ENCODE data around the gene ZNF674. TPM values are rescaled to one million over a fixed set of nuclear protein-coding genes. Genes with fewer than 3 reads are reported as not detected.

ZNF674 gene
- total and polyA plus RNA-seq, 10 of the 15 experiments (the other 5 are each of a cell fraction or from before 2014, with no cell fraction given) = 1.0 to 3.7 (median 1.8) TPM

GRCh38 chrX:46574774-46575381 is 29.7 kb upstream of the ZNF674 start (continued):
- peak; percentile 78 for TF ChIP-seq ZNF687 (IDR thresholded peaks at IDR 0.05)
- TF ChIP-seq TCF12 (IDR thresholded peaks at IDR 0.05; ENCODE audit: low read depth, low read length) = 0 out of 2 replicates have a peak, but pooled peaks have one; percentile 13

- Histone ChIP-seq H3K4me2 (ENCODE audit: control insufficient read depth, insufficient read depth) (peak overlapping the region; percentile 75), H3K4me1 (ENCODE audit: control insufficient read depth, insufficient read depth, low read length) (peaks cover 22% of the 10 kb centered on the region), H3K4me3 (peak overlapping the region; percentile 69), H3K36me3 (ENCODE audit: control insufficient read depth in 2 of 2, insufficient read depth in 2 of 2, low read length in 1 of 2) (no peaks in the 10 kb centered on the region), H3K9ac (ENCODE audit: control insufficient read depth, insufficient read depth, low read length) (peak overlapping the region; percentile 54), H3K79me2 (ENCODE audit: control insufficient read depth, insufficient read depth, low read length) (peaks cover 38% of the 10 kb centered on the region), H2AFZ (ENCODE audit: control insufficient read depth, low read depth, low read length) (peak overlapping the region; percentile 68), H3K27ac (ENCODE audit: control insufficient read depth, insufficient read depth) (peak overlapping the region; percentile 80), H4K20me1 (ENCODE audit: control insufficient read depth, insufficient read depth) (no peaks in the 10 kb centered on the region), H3K9me3 (replicated peaks; ENCODE audit: control insufficient read depth, insufficient read depth, low read length) (no peaks in the 10 kb centered on the region), H3K27me3 (replicated peaks in 1 of 2; ENCODE audit: control insufficient read depth in 2 of 2, insufficient read depth in 2 of 2, low read length in 1 of 2) (no peaks in the 10 kb centered on the region)
- ATAC-seq = peak; percentile 42
- no TSS peak for BruUV-seq (replicated peaks)
- POLR2A ChIA-PET = interaction anchor here (0.9 kb wide), 1 partner anchor 118 kb away, joined by 3 read pairs; no protein-coding TSS in a partner anchor
- in situ Hi-C loops (cut with MboI) = no loop called here
- DNase-seq (ENCODE audit: low read depth, low spot score) = no peak
- 46% methylated on average over 92 of the region's 107 CpGs for WGBS (ENCODE audit: insufficient coverage, insufficient replicate concordance, low lambda C conversion rate, missing lambda C conversion rate)
- SMC1A ChIA-PET (ENCODE audit: uncharacterized antibody, unreplicated experiment) = interaction anchor here (0.6 kb wide), 1 partner anchor 18 kb away, joined by 3 read pairs; no protein-coding TSS in a partner anchor
- CTCF ChIA-PET = no interaction called here
- RAD21 ChIA-PET (ENCODE audit: unreplicated experiment) = interaction anchor here (1.0 kb wide), 1 partner anchor 13 kb away, joined by 3 read pairs; no protein-coding TSS in a partner anchor
- no peak for FAIRE-seq
- intact Hi-C loops (cut with micrococcal nuclease; ENCODE audit: unreplicated experiment) = loop anchor here (5.0 kb wide), 1 partner anchor 138 kb away; no protein-coding TSS in a partner anchor
- TF ChIP-seq NKRF (conservative IDR thresholded peaks at IDR 0.05) (0 out of 2 replicates have a peak, but pooled peaks have one; percentile 25), MXI1 (IDR thresholded peaks at IDR 0.05; ENCODE audit: low read depth, low read length) (peak; percentile 49; the same call in 1 of the 2 replicates), CREB1 (IDR thresholded peaks at IDR 0.05; ENCODE audit: low read depth) (peak; percentile 51; the same call in 1 of the 2 replicates), CHD2 (IDR thresholded peaks at IDR 0.05; ENCODE audit: borderline replicate concordance, low read depth, low read length) (peak; percentile 98), IKZF1 (conservative IDR thresholded peaks at IDR 0.05) (peak; percentile 70), RCOR1 (conservative IDR thresholded peaks at IDR 0.05; ENCODE audit: low read depth, low read length) (0 out of 2 replicates have a peak, but pooled peaks have one; percentile 33), SMAD5 (IDR thresholded peaks at IDR 0.05; ENCODE audit: low read depth) (no peak), SIN3A (IDR thresholded peaks at IDR 0.05; ENCODE audit: low read depth, low read length) (0 out of 2 replicates have a peak, but pooled peaks have one; percentile 71), EGR1 (IDR thresholded peaks at IDR 0.05; ENCODE audit: borderline replicate concordance in 1 of 2, low read depth in 2 of 2, low read length in 2 of 2) (no peak), DPF2 (IDR thresholded peaks at IDR 0.05) (0 out of 2 replicates have a peak, but pooled peaks have one; percentile 8), GATAD2B (conservative IDR thresholded peaks at IDR 0.05; ENCODE audit: low read depth) (0 out of 2 replicates have a peak, but pooled peaks have one; percentile 24), SREBF1 (IDR thresholded peaks at IDR 0.05; ENCODE audit: low read length) (no peak), BRCA1 (IDR thresholded peaks at IDR 0.05; ENCODE audit: low read depth, low read length) (peak; percentile 83)
Observed at GRCh38 chrX:46573892-46574773, 28.9 kb upstream of the ZNF674 start.

Data from GM12878 (cell line).